Keratinocyte (primary cell): ENCODE measurements around the gene PRDX2. TPM values are rescaled to one million over a fixed set of nuclear protein-coding genes. Genes with fewer than 3 reads are reported as not detected.
"Not testable (repeated sequence)": the region's sequence is repeated elsewhere in the genome, so short reads cannot be mapped to it uniquely, and the experiment has no call there.

Experiments
- DNase-seq: peaks from one replicate; pipeline ENCODE4 v3.0.0-alpha.2; 2011; ENCODE audit warnings: low read depth, missing footprints, low spot score
- FAIRE-seq: peaks from 2 replicates; lab custom pipeline; 2011; peaks lifted over from hg19 to GRCh38; lab: Jason Lieb, UNC
- H2AFZ ChIP-seq: 2 replicates; pipeline ENCODE4 v1.6.0; 2012; ENCODE audit warnings: low read length, control low read depth, inconsistent platforms; ENCODE audit not compliant: control insufficient read depth
- H3K27ac ChIP-seq: 2 replicates; pipeline ENCODE4 v1.5.1; 2011; ENCODE audit warnings: low read length; ENCODE audit not compliant: control insufficient read depth, insufficient read depth
- H3K27me3 ChIP-seq: 3 replicates; pipeline ENCODE4 v1.6.0; 2011; ENCODE audit warnings: low read length; ENCODE audit not compliant: control insufficient read depth, insufficient read depth; ENCODE audit errors: extremely low read depth
- H3K36me3 ChIP-seq, 2 experiments: 2 replicates in 1 of 2; 3 replicates in 1 of 2; pipeline ENCODE4 v1.5.1; 2011; ENCODE audit warnings: low read length in 2 of 2, mild to moderate bottlenecking in 1 of 2; ENCODE audit not compliant: control insufficient read depth in 2 of 2, insufficient read depth in 2 of 2; ENCODE audit errors: extremely low read depth in 1 of 2
- H3K4me1 ChIP-seq: 3 replicates; pipeline ENCODE4 v1.5.1; 2011; ENCODE audit warnings: low read length; ENCODE audit not compliant: control insufficient read depth, insufficient read depth; ENCODE audit errors: extremely low read depth
- H3K4me2 ChIP-seq: 3 replicates; pipeline ENCODE4 v1.6.0; 2011; ENCODE audit warnings: low read depth, low read length; ENCODE audit not compliant: control insufficient read depth, insufficient read depth; ENCODE audit errors: extremely low read depth
- H3K4me3 ChIP-seq, 3 experiments: fragments of 200-600 bp in 1 of 3; sonication (generic) in 1 of 3; 2 replicates in 2 of 3; 3 replicates in 1 of 3; pipeline ENCODE4 v1.5.1; 2011 to 2016; ENCODE audit warnings: low read length in 3 of 3, mild to moderate bottlenecking in 3 of 3, control low read depth in 2 of 3, inconsistent platforms in 1 of 3, low read depth in 1 of 3, mixed read lengths in 1 of 3, mixed run types in 1 of 3, moderate library complexity in 1 of 3; ENCODE audit not compliant: control insufficient read depth in 2 of 3, insufficient read depth in 2 of 3; ENCODE audit errors: extremely low read depth in 1 of 3
- H3K79me2 ChIP-seq: 2 replicates; pipeline ENCODE4 v1.6.0; 2012; ENCODE audit warnings: low read length; ENCODE audit not compliant: control insufficient read depth, insufficient read depth
- H3K9ac ChIP-seq: 3 replicates; pipeline ENCODE4 v1.6.0; 2011; ENCODE audit warnings: low read length; ENCODE audit not compliant: control insufficient read depth, insufficient read depth; ENCODE audit errors: extremely low read depth
- H3K9me1 ChIP-seq: 3 replicates; pipeline ENCODE4 v1.6.0; 2011; ENCODE audit warnings: low read length; ENCODE audit not compliant: control insufficient read depth, insufficient read depth; ENCODE audit errors: extremely low read depth
- H3K9me3 ChIP-seq: 2 replicates; pipeline ENCODE4 v1.5.1; 2012; ENCODE audit warnings: low read depth, low read length; ENCODE audit not compliant: control insufficient read depth
- H4K20me1 ChIP-seq: 3 replicates; pipeline ENCODE4 v1.6.0; 2011; ENCODE audit warnings: low read length; ENCODE audit not compliant: control insufficient read depth, insufficient read depth; ENCODE audit errors: extremely low read depth
- EZH2 ChIP-seq: IDR thresholded peaks from one replicate; pipeline ENCODE4 v1.6.1; 2012; ENCODE audit warnings: inconsistent platforms, mild to moderate bottlenecking, low read length, moderate library complexity
- dilution Hi-C: fragments of 300-500 bp; cut with MboI; formaldehyde crosslinking; loops from one replicate; pipeline ENCODE4 v1.7.0; 2020; ENCODE audit warnings: low sequenced_read_pairs; ENCODE audit not compliant: extremely low pct_ligation_motif_present
- polyA plus RNA-seq, 5 experiments: library from polyadenylated mRNA; depleted of rRNA in 3 of 5; stranded (reverse) in 3 of 5; stranded (forward) in 1 of 5; unstranded in 1 of 5; fragments of >200 nt; gene quantifications; 1 replicate in 1 of 5; 2 replicates in 3 of 5; 3 replicates in 1 of 5; pipeline versions ENCODE4 v1.2.1 to v1.2.3, GENCODE V29; 2011 to 2012; ENCODE audit warnings: missing spikeins in 2 of 5, low read depth in 1 of 5, low replicate concordance in 1 of 5
- TF ChIP-seq, protein P1 (sequence below), 3 experiments: IDR thresholded peaks in 1 of 3; conservative IDR thresholded peaks in 1 of 3; optimal IDR thresholded peaks in 1 of 3; 2 replicates in 2 of 3; 3 replicates in 1 of 3; pipeline versions ENCODE3 to v1.5.1; 2011; ENCODE audit warnings: low read length in 3 of 3, mild to moderate bottlenecking in 3 of 3, moderate library complexity in 2 of 3, control low read depth in 1 of 3, inconsistent platforms in 1 of 3; ENCODE audit not compliant: insufficient read depth in 2 of 3; ENCODE audit errors: extremely low read depth in 1 of 3

PRDX2 gene
- polyA plus RNA-seq, 1 donor (not counting 4 experiments of a cell fraction or from before 2014, with no cell fraction given): 154 TPM

DNA sequence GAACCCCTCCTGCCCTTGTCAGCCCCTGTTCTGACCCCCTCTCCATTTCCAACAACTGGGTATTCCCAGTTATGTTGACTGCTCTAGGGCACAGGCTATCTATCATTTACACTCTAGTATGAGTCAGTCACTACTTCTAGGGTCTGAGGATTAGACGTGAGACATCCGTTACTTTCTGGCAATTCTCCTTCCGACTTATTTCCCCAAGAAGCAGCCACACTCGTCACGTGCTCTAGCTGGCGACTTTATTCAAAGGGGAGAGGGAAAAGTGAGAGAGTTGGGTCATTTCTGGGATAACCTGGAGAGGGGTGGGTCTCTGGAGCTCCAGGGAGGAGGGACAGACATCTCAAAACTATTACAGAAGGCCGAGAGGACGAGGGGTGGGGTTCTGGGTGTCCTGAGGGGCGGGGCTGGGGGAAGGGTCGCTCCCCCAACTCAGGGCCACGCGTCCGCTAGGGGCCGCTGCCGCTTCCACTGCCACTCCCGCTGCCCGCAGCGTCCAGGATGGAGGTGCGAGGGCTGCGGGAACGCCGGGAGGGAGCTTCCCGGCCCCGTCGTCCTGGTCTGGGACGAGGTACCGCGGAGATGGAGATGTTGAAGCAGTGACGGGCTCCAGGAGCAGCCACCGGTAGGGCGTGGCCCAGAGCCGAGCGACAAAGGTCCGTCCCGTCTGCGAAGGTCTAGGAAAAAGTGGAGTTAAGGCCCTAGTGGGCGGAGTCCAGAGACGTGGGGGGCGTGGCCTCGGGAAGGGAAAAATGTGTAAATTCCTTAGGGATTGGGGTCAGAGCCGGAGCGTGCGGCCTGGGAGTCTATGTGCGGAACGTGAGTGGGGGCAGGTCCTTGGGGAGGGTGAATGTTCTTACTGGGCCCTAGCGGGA lies 23.9 kb upstream of the PRDX2 start:
- H3K9me1 ChIP-seq: no peaks in the 10 kb centered on the region
- no peaks in the 10 kb centered on the region for H3K79me2 ChIP-seq
- H3K4me3 ChIP-seq: no peak overlapping the region
- no peak for TF ChIP-seq EZH2
- TF ChIP-seq, protein P1, sequence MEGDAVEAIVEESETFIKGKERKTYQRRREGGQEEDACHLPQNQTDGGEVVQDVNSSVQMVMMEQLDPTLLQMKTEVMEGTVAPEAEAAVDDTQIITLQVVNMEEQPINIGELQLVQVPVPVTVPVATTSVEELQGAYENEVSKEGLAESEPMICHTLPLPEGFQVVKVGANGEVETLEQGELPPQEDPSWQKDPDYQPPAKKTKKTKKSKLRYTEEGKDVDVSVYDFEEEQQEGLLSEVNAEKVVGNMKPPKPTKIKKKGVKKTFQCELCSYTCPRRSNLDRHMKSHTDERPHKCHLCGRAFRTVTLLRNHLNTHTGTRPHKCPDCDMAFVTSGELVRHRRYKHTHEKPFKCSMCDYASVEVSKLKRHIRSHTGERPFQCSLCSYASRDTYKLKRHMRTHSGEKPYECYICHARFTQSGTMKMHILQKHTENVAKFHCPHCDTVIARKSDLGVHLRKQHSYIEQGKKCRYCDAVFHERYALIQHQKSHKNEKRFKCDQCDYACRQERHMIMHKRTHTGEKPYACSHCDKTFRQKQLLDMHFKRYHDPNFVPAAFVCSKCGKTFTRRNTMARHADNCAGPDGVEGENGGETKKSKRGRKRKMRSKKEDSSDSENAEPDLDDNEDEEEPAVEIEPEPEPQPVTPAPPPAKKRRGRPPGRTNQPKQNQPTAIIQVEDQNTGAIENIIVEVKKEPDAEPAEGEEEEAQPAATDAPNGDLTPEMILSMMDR (optimal IDR thresholded peaks at IDR 0.05 in 1 of 3, IDR thresholded peaks at IDR 0.05 in 1 of 3, conservative IDR thresholded peaks at IDR 0.05 in 1 of 3; ENCODE audit: extremely low read depth in 1 of 3, insufficient read depth in 2 of 3, low read length in 3 of 3): peak in 2 of 3 experiments; percentile 58 to 66
- H2AFZ ChIP-seq: peak overlapping the region; percentile 39
- H4K20me1 ChIP-seq: no peaks in the 10 kb centered on the region
- dilution Hi-C loops: no loop called here
- H3K27me3 ChIP-seq: peaks cover 8% of the 10 kb centered on the region
- H3K4me1 ChIP-seq: no peaks in the 10 kb centered on the region
- no peak overlapping the region for H3K9ac ChIP-seq
- no peak overlapping the region for H3K27ac ChIP-seq
- DNase-seq: no peak
- H3K4me2 ChIP-seq: no peak overlapping the region
- no peak for FAIRE-seq
- no peaks in the 10 kb centered on the region for H3K36me3 ChIP-seq
- no peaks in the 10 kb centered on the region for H3K9me3 ChIP-seq

DNA sequence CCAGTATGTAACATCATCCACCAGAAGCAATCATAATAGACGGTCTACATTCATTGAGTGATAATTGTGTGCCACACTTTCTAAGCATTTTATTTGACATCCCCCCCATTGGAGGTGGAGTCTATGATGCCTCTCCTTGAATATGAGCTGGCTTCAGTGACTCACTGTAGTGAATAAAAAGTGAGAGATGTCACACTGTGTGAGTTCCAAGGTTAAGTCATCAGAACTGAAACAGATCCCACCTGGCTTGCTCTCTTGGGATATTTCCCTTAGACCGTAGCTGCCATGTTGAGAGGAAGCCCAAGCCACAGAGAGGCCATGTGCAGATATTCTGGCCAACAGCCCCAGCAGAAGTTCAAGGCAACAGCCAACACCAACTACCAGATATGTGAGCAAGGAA lies 20.2 kb upstream of the PRDX2 start:
- H3K9me3 ChIP-seq: no peaks in the 10 kb centered on the region
- TF ChIP-seq EZH2: no peak
- TF ChIP-seq, protein P1 (optimal IDR thresholded peaks at IDR 0.05 in 1 of 3, IDR thresholded peaks at IDR 0.05 in 1 of 3, conservative IDR thresholded peaks at IDR 0.05 in 1 of 3; ENCODE audit: extremely low read depth in 1 of 3, insufficient read depth in 2 of 3, low read length in 3 of 3): no peak
- no peaks in the 10 kb centered on the region for H3K79me2 ChIP-seq
- H4K20me1 ChIP-seq: no peaks in the 10 kb centered on the region
- no peak for FAIRE-seq
- H3K9me1 ChIP-seq: no peaks in the 10 kb centered on the region
- no peak overlapping the region for H3K27ac ChIP-seq
- H3K36me3 ChIP-seq: no peaks in the 10 kb centered on the region
- dilution Hi-C loops: no loop called here
- H3K4me3 ChIP-seq: no peak overlapping the region
- no peaks in the 10 kb centered on the region for H3K27me3 ChIP-seq
- no peak overlapping the region for H3K4me2 ChIP-seq
- H2AFZ ChIP-seq: no peak overlapping the region
- H3K9ac ChIP-seq: no peak overlapping the region
- H3K4me1 ChIP-seq: no peaks in the 10 kb centered on the region
- DNase-seq: no peak

DNA sequence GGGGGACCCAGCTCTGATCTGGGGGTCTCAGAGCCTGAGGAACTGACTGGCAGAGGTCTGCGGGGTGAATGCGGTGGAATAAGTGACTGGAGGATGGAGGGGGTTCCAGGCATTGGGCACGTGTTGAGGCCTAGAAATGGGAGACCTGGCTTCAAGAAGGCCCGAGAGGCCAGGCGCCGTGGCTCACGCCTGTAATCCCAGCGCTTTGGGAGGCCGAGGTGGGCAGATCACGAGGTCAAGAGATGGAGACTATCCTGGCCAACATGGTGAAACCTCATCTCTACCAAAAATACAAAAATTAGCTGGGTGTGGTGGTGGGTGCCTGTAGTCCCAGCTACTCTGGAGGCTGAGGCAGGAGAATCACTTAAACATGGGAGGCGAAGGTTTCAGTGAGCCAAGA lies 16.2 kb upstream of the PRDX2 start:
- H3K4me1 ChIP-seq, DNase-seq, dilution Hi-C loops, H4K20me1 ChIP-seq, H3K27ac ChIP-seq, H3K4me2 ChIP-seq, H2AFZ ChIP-seq, FAIRE-seq, H3K79me2 ChIP-seq, H3K9me3 ChIP-seq, H3K9ac ChIP-seq, H3K9me1 ChIP-seq, H3K36me3 ChIP-seq, H3K4me3 ChIP-seq, H3K27me3 ChIP-seq: not testable (repeated sequence)

- dilution Hi-C loops, FAIRE-seq, H3K4me3 ChIP-seq: not testable (repeated sequence)
These were observed 15.6 kb upstream of the PRDX2 start for GRCh38 chr19:12817188-12817587.

More at GRCh38 chr19:12817188-12817587, 15.6 kb upstream of the PRDX2 start:
- H3K36me3 ChIP-seq, H3K79me2 ChIP-seq, H3K27me3 ChIP-seq, H3K4me2 ChIP-seq, H3K9ac ChIP-seq, DNase-seq, H2AFZ ChIP-seq, H3K4me1 ChIP-seq, H4K20me1 ChIP-seq, H3K9me3 ChIP-seq, H3K9me1 ChIP-seq, H3K27ac ChIP-seq: not testable (repeated sequence)
